Endothelial cell (in vitro differentiated cells): Measurements from ENCODE around the gene PTPN1. TPM values are rescaled to one million over a fixed set of nuclear protein-coding genes. Genes with fewer than 3 reads are reported as not detected.

Experiments
- DNase-seq: peaks from one replicate; pipeline ENCODE4 v3.0.0; 2021; ENCODE audit warnings: low spot score
- H3K27ac Mint-ChIP-seq: one replicate; pipeline ENCODE4 v1.8.0; 2021; ENCODE audit warnings: mixed read lengths, inconsistent platforms; ENCODE audit not compliant: unreplicated experiment
- H3K27me3 Mint-ChIP-seq: one replicate; pipeline ENCODE4 v1.8.0; 2021; ENCODE audit warnings: mild to moderate bottlenecking, moderate library complexity, mixed read lengths, inconsistent platforms; ENCODE audit not compliant: unreplicated experiment
- H3K36me3 Mint-ChIP-seq: one replicate; pipeline ENCODE4 v1.8.0; 2021; ENCODE audit warnings: mild to moderate bottlenecking, low read depth, mixed read lengths, inconsistent platforms; ENCODE audit not compliant: unreplicated experiment
- H3K4me1 Mint-ChIP-seq: one replicate; pipeline ENCODE4 v1.8.0; 2021; ENCODE audit warnings: mild to moderate bottlenecking, mixed read lengths, inconsistent platforms; ENCODE audit not compliant: unreplicated experiment
- H3K4me3 Mint-ChIP-seq: one replicate; pipeline ENCODE4 v1.8.0; 2021; ENCODE audit warnings: mild to moderate bottlenecking, mixed read lengths, inconsistent platforms; ENCODE audit not compliant: unreplicated experiment
- H3K9me3 Mint-ChIP-seq: one replicate; pipeline ENCODE4 v1.8.0; 2021; ENCODE audit warnings: mixed read lengths, inconsistent platforms; ENCODE audit not compliant: unreplicated experiment
- CTCF ChIP-seq: fragments of 200-600 bp; sonication (generic); IDR thresholded peaks from one replicate; pipeline ENCODE4 v1.5.0; 2021; ENCODE audit warnings: antibody characterized with exemption; ENCODE audit not compliant: unreplicated experiment
- total RNA-seq: library from RNA; stranded (reverse); fragmentation: NEBNext Ultra II Directional; extraction: Animal tissue kit (Norgen Biotek cat#: 25700); gene quantifications from one replicate; pipeline ENCODE4 v1.2.1, GENCODE V29; 2021; ENCODE audit not compliant: unreplicated experiment

PTPN1 gene
- total RNA-seq, 1 donor from 2014 or later = 46.0 TPM

- peak overlapping the region; percentile 14 for H3K4me3 Mint-ChIP-seq
- no peaks in the 10 kb centered on the region for H3K9me3 Mint-ChIP-seq
- H3K27ac Mint-ChIP-seq = no peak overlapping the region
- H3K27me3 Mint-ChIP-seq = peaks cover 2% of the 10 kb centered on the region
- no peak for TF ChIP-seq CTCF
- DNase-seq = no peak
- H3K4me1 Mint-ChIP-seq = peaks cover 9% of the 10 kb centered on the region
- peaks cover 12% of the 10 kb centered on the region for H3K36me3 Mint-ChIP-seq
Measured at GRCh38 chr20:50557549-50558134, 47.5 kb downstream of the PTPN1 start.

- no peak for TF ChIP-seq CTCF
- peaks cover 4% of the 10 kb centered on the region for H3K27me3 Mint-ChIP-seq
- no peaks in the 10 kb centered on the region for H3K9me3 Mint-ChIP-seq
- no peak for DNase-seq
- H3K36me3 Mint-ChIP-seq = peaks cover 16% of the 10 kb centered on the region
- no peak overlapping the region for H3K27ac Mint-ChIP-seq
- H3K4me3 Mint-ChIP-seq = no peak overlapping the region
- H3K4me1 Mint-ChIP-seq = peaks cover 9% of the 10 kb centered on the region
Measured at GRCh38 chr20:50558483-50558925, 48.3 kb downstream of the PTPN1 start.

- no peak overlapping the region for H3K27ac Mint-ChIP-seq
- no peak for DNase-seq
- peaks cover 16% of the 10 kb centered on the region for H3K36me3 Mint-ChIP-seq
- no peaks in the 10 kb centered on the region for H3K9me3 Mint-ChIP-seq
- peaks cover 4% of the 10 kb centered on the region for H3K27me3 Mint-ChIP-seq
- H3K4me1 Mint-ChIP-seq = peaks cover 9% of the 10 kb centered on the region
- H3K4me3 Mint-ChIP-seq = no peak overlapping the region
- no peak for TF ChIP-seq CTCF
Measured at GRCh38 chr20:50559149-50559548, 49.0 kb downstream of the PTPN1 start.

- Mint-ChIP-seq H3K27ac (no peak overlapping the region), H3K9me3 (no peaks in the 10 kb centered on the region), H3K36me3 (peaks cover 16% of the 10 kb centered on the region), H3K4me1 (peaks cover 9% of the 10 kb centered on the region), H3K4me3 (no peak overlapping the region), H3K27me3 (peaks cover 4% of the 10 kb centered on the region)
- no peak for TF ChIP-seq CTCF
- DNase-seq = no peak
Measured at GRCh38 chr20:50559856-50560638, 49.9 kb downstream of the PTPN1 start.

- Mint-ChIP-seq H3K4me1 (peaks cover 9% of the 10 kb centered on the region), H3K4me3 (no peak overlapping the region), H3K9me3 (no peaks in the 10 kb centered on the region), H3K36me3 (peaks cover 16% of the 10 kb centered on the region), H3K27me3 (peaks cover 4% of the 10 kb centered on the region), H3K27ac (peak overlapping the region; percentile 40)
- no peak for TF ChIP-seq CTCF
- no peak for DNase-seq
Measured at GRCh38 chr20:50560867-50561266, 50.7 kb downstream of the PTPN1 start.
